ENCODE results near the gene TUBB1. TPM values are rescaled to one million over a fixed set of nuclear protein-coding genes. Genes with fewer than 3 reads are reported as not detected.

Gene TUBB1
- total and polyA plus RNA-seq, 2 of the 13 experiments (the other 11 are each of a cell fraction or from before 2014, with no cell fraction given) = 0.11 to 57.6 TPM

- peak; percentile 59; the same call in 1 of the 2 replicates for TF ChIP-seq TFE3 (CRISPR knock-in tag; IDR thresholded peaks at IDR 0.05)
- TF ChIP-seq ZNF205 (CRISPR knock-in tag; IDR thresholded peaks at IDR 0.05) = 0 out of 2 replicates have a peak, but pooled peaks have one; percentile 66
- TF ChIP-seq PAWR (CRISPR knock-in tag; IDR thresholded peaks at IDR 0.05; ENCODE audit: borderline replicate concordance) = no peak
- TF ChIP-seq CTCF (CRISPR knock-in tag; IDR thresholded peaks at IDR 0.05) = peak; percentile 31; the same call in 1 of the 2 replicates
- peak in 1 of 2 experiments; percentile 50; a peak in 1 of 4 replicates for TF ChIP-seq HMGXB4 (CRISPR knock-in tag; IDR thresholded peaks at IDR 0.05; ENCODE audit: borderline replicate concordance in 1 of 2, low read depth in 1 of 2)
- TF ChIP-seq NR1H2 (CRISPR knock-in tag; IDR thresholded peaks at IDR 0.05; ENCODE audit: borderline replicate concordance, low read depth) = no peak
- peak; percentile 29; the same call in 1 of the 2 replicates for TF ChIP-seq HINFP (CRISPR knock-in tag; IDR thresholded peaks at IDR 0.05; ENCODE audit: low read depth)
- peak; percentile 91; the same call in 1 of the 2 replicates for TF ChIP-seq ZNF558 (CRISPR knock-in tag; IDR thresholded peaks at IDR 0.05; ENCODE audit: borderline replicate concordance)
- no peak for TF ChIP-seq ZFP37 (CRISPR knock-in tag; IDR thresholded peaks at IDR 0.05; ENCODE audit: borderline replicate concordance)
- TF ChIP-seq ZNF766 (CRISPR knock-in tag; IDR thresholded peaks at IDR 0.05; ENCODE audit: borderline replicate concordance) = peak; percentile 93; the same call in 1 of the 2 replicates
- peak; percentile 91 for TF ChIP-seq GABPB1 (CRISPR knock-in tag; IDR thresholded peaks at IDR 0.05)
- TF ChIP-seq NFATC3 (CRISPR knock-in tag; IDR thresholded peaks at IDR 0.05) = no peak
- TF ChIP-seq TFAP4 (IDR thresholded peaks at IDR 0.05; ENCODE audit: borderline replicate concordance, low read depth) = peak; percentile 57; the same call in 1 of the 2 replicates
- TF ChIP-seq ZNF576 (CRISPR knock-in tag; IDR thresholded peaks at IDR 0.05) = no peak
- TF ChIP-seq PRPF4 (IDR thresholded peaks at IDR 0.05; ENCODE audit: low read depth, low read length, poor library complexity, severe bottlenecking) = no peak
- no peak for TF ChIP-seq ZNF33B (CRISPR knock-in tag; IDR thresholded peaks at IDR 0.05)
- TF ChIP-seq SMARCE1 (IDR thresholded peaks at IDR 0.05; ENCODE audit: borderline replicate concordance) = no peak
- TF ChIP-seq ZNF777 (CRISPR knock-in tag; IDR thresholded peaks at IDR 0.05) = no peak; the same call in none of the 2 replicates
- TF ChIP-seq ZNF468 (CRISPR knock-in tag; IDR thresholded peaks at IDR 0.05) = no peak
- TF ChIP-seq DNMT1 (CRISPR knock-in tag; IDR thresholded peaks at IDR 0.05) = no peak
These were observed 38.3 kb upstream of the TUBB1 start, which contains the start of gene NELFCD (continued) for GRCh38 chr20:58980711-58981627.
